Endothelial cell of umbilical vein (primary cell): ENCODE results near the gene NIN. TPM values are rescaled to one million over a fixed set of nuclear protein-coding genes. Genes with fewer than 3 reads are reported as not detected.

Source experiments
- BruUV-seq: library from RNA; stranded (reverse); fragments of 400-500 nt; replicated peaks from 2 replicates; lab custom pipeline; 2021; lab: Mats Ljungman, UMichigan
- CTCF ChIA-PET: fragments of 300-600, 350-600 bp; sonication (Branson Sonifier 250); formaldehyde crosslinking; loops from one replicate; lab custom pipeline; 2021; ENCODE audit warnings: antibody characterized with exemption, inconsistent platforms; lab: Charles Lee
- POLR2A ChIA-PET: fragments of 300-600, 350-600 bp; sonication (Branson Sonifier 250); formaldehyde crosslinking; loops from one replicate; lab custom pipeline; 2021; ENCODE audit warnings: antibody characterized with exemption, inconsistent platforms; lab: Charles Lee
- DNase-seq: peaks from one replicate; pipeline ENCODE4 v3.0.0-alpha.2; 2011; ENCODE audit warnings: low read depth, low spot score
- FAIRE-seq: peaks from 2 replicates; lab custom pipeline; 2011; peaks lifted over from hg19 to GRCh38; lab: Jason Lieb, UNC
- H2AFZ ChIP-seq: 2 replicates; pipeline ENCODE4 v1.6.0; 2012; ENCODE audit warnings: low read depth, low read length, control low read depth, inconsistent platforms
- H3K27ac ChIP-seq: 2 replicates; pipeline ENCODE4 v1.5.1; 2011; ENCODE audit warnings: low read depth, mild to moderate bottlenecking, control low read depth, low read length, moderate library complexity; ENCODE audit not compliant: insufficient read depth
- H3K27me3 ChIP-seq, 2 experiments: 2 replicates each; pipeline versions ENCODE4 v1.6.0 to v1.6.1; 2011; ENCODE audit warnings: low read length in 2 of 2, mixed read lengths in 1 of 2; ENCODE audit not compliant: control insufficient read depth in 2 of 2, insufficient read depth in 2 of 2
- H3K36me3 ChIP-seq, 2 experiments: 2 replicates in 1 of 2; 3 replicates in 1 of 2; pipeline ENCODE4 v1.5.1; 2011; ENCODE audit warnings: low read length in 2 of 2, mild to moderate bottlenecking in 1 of 2, moderate library complexity in 1 of 2; ENCODE audit not compliant: control insufficient read depth in 2 of 2, insufficient read depth in 2 of 2; ENCODE audit errors: extremely low read depth in 1 of 2
- H3K4me1 ChIP-seq: 3 replicates; pipeline ENCODE4 v1.5.1; 2011; ENCODE audit warnings: mild to moderate bottlenecking, low read length; ENCODE audit not compliant: control insufficient read depth, insufficient read depth; ENCODE audit errors: extremely low read depth
- H3K4me2 ChIP-seq: 2 replicates; pipeline ENCODE4 v1.6.1; 2011; ENCODE audit warnings: low read length, control low read depth, mixed read lengths; ENCODE audit not compliant: insufficient read depth
- H3K4me3 ChIP-seq, 3 experiments: fragments of 200-600 bp in 1 of 3; sonication (generic), shearing (Covaris generic) in 1 of 3; replicated peaks in 1 of 3; 2 replicates each; pipeline ENCODE4 v1.5.1; 2011 to 2016; ENCODE audit warnings: control low read depth in 3 of 3, low read length in 3 of 3, mild to moderate bottlenecking in 2 of 3, inconsistent platforms in 1 of 3, low read depth in 1 of 3, moderate library complexity in 1 of 3; ENCODE audit not compliant: insufficient read depth in 1 of 3
- H3K79me2 ChIP-seq: 2 replicates; pipeline ENCODE4 v1.6.0; 2012; ENCODE audit warnings: low read length, inconsistent platforms; ENCODE audit not compliant: control insufficient read depth, insufficient read depth
- H3K9ac ChIP-seq: replicated peaks from 2 replicates; pipeline ENCODE3; 2011; ENCODE audit warnings: low read length, control low read depth; ENCODE audit not compliant: insufficient read depth; ENCODE audit errors: extremely low read depth
- H3K9me1 ChIP-seq: replicated peaks from 3 replicates; pipeline ENCODE4 v1.6.0; 2011; ENCODE audit warnings: mild to moderate bottlenecking, low read length; ENCODE audit not compliant: control insufficient read depth, insufficient read depth; ENCODE audit errors: extremely low read depth
- H3K9me3 ChIP-seq: replicated peaks from 2 replicates; pipeline ENCODE4 v1.5.1; 2012; ENCODE audit warnings: low read length, inconsistent platforms; ENCODE audit not compliant: control insufficient read depth, insufficient read depth
- H4K20me1 ChIP-seq: replicated peaks from 2 replicates; pipeline ENCODE3; 2011; ENCODE audit warnings: mild to moderate bottlenecking, low read length; ENCODE audit not compliant: control insufficient read depth, insufficient read depth; ENCODE audit errors: extremely low read depth
- CTCF ChIP-seq, 2 donors: IDR thresholded peaks; 1 replicate in 1 of 2; 2 replicates in 1 of 2; pipeline ENCODE4 v1.5.1; 2011; ENCODE audit warnings: low read length in 2 of 2, mild to moderate bottlenecking in 2 of 2, moderate library complexity in 2 of 2, control low read depth in 1 of 2, inconsistent platforms in 1 of 2, low read depth in 1 of 2; ENCODE audit not compliant: insufficient read depth in 1 of 2; ENCODE audit errors: extremely low read depth in 1 of 2
- EZH2 ChIP-seq: IDR thresholded peaks from 2 replicates; pipeline ENCODE4 v1.6.1; 2012; ENCODE audit warnings: borderline replicate concordance, low read depth, mild to moderate bottlenecking, moderate library complexity, low read length, inconsistent platforms; ENCODE audit not compliant: severe bottlenecking
- FOS ChIP-seq: IDR thresholded peaks from 2 replicates; pipeline ENCODE4 v1.6.1; 2011; ENCODE audit warnings: mild to moderate bottlenecking, low read length, moderate library complexity, borderline replicate concordance; ENCODE audit not compliant: insufficient read depth
- GATA2 ChIP-seq: IDR thresholded peaks from 2 replicates; pipeline ENCODE4 v1.7.0; 2011; ENCODE audit warnings: low read depth, mild to moderate bottlenecking, moderate library complexity, mixed read lengths, low read length; ENCODE audit not compliant: insufficient read length, insufficient read depth
- JUN ChIP-seq: IDR thresholded peaks from 2 replicates; pipeline ENCODE4 v1.6.1; 2011; ENCODE audit warnings: borderline replicate concordance, low read depth; ENCODE audit not compliant: insufficient read length, insufficient read depth
- MYC ChIP-seq: IDR thresholded peaks from one replicate; pipeline ENCODE4 v1.6.1; 2011; ENCODE audit warnings: mild to moderate bottlenecking, low read depth, low read length
- POLR2A ChIP-seq: IDR thresholded peaks from 2 replicates; pipeline ENCODE4 v1.6.1; 2012; ENCODE audit warnings: low read depth, mild to moderate bottlenecking, control low read depth, low read length
- POLR2AphosphoS5 ChIP-seq: IDR thresholded peaks from 2 replicates; pipeline ENCODE4 v1.6.1; 2012; ENCODE audit warnings: low read depth, mild to moderate bottlenecking, control low read depth, low read length, moderate library complexity; ENCODE audit not compliant: insufficient read depth
- dilution Hi-C: fragments of 300-500 bp; cut with MboI; formaldehyde crosslinking; loops from one replicate; pipeline ENCODE4 v1.15.0; 2019; ENCODE audit warnings: low sequenced_read_pairs; ENCODE audit not compliant: extremely low pct_ligation_motif_present
- intact Hi-C: fragments of 100-400 bp; cut with micrococcal nuclease; formaldehyde crosslinking; loops from one replicate; pipeline ENCODE4 v1.10.0; 2022
- polyA plus RNA-seq, 4 experiments: library from polyadenylated mRNA; depleted of rRNA in 3 of 4; stranded (reverse) in 3 of 4; unstranded in 1 of 4; fragments of >200 nt; gene quantifications; 2 replicates each; pipeline versions ENCODE4 v1.2.1 to v1.2.3, GENCODE V29; 2011 to 2012; ENCODE audit warnings: missing spikeins in 1 of 4
- total RNA-seq: library from RNA; stranded (reverse); gene quantifications from 2 replicates; pipeline ENCODE4 v1.2.3, GENCODE V29; 2021
- TF ChIP-seq, protein P1 (sequence below): IDR thresholded peaks from 2 replicates; pipeline ENCODE4 v1.6.1; 2011; ENCODE audit not compliant: insufficient read depth, insufficient read length

The NIN gene
- total and polyA plus RNA-seq, 2 donors (not counting 3 experiments of a cell fraction or from before 2014, with no cell fraction given), result 7.1 to 76.3 TPM

DNA sequence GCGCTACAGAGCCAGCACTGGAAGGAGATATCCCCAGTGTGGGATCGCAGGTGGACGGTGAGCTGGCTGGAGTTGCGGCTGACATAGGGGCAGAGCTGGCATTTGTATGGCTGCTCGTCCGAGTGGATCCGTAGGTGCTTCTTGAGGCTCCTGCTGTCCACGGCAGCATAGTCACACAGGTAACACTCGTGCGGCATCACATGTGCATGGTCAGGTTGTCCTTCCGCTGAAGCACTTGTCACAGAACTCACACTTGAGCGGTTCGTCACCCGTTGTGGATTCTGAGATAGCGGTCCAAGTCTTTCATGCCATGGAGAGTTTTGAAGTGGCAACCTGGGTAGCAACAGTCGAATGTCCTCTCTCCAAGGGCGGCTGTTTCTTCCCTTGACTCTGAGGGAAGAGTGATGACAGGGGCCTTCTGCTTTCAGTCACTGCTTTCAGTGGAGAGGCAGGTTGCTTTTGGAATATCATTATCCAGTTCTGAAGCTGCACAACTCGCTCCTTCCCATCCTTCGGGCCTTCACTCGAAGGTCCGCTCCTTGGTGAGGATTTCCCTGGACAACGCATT, 125.9 kb downstream of the NIN start:
- TF ChIP-seq POLR2AphosphoS5 (no peak), GATA2 (no peak), CTCF (IDR thresholded peaks at IDR 0.05; ENCODE audit: extremely low read depth in 1 of 2, insufficient read depth in 1 of 2, low read depth in 1 of 2, low read length in 2 of 2) (no peak), FOS (no peak), JUN (no peak), EZH2 (no peak), POLR2A (no peak), MYC (no peak)
- TF ChIP-seq, protein P1, sequence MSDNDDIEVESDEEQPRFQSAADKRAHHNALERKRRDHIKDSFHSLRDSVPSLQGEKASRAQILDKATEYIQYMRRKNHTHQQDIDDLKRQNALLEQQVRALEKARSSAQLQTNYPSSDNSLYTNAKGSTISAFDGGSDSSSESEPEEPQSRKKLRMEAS, result no peak
- POLR2A ChIA-PET, result no interaction called here
- Histone ChIP-seq H3K79me2 (no peaks in the 10 kb centered on the region), H4K20me1 (no peaks in the 10 kb centered on the region), H3K27ac (no peak overlapping the region), H3K9ac (no peak overlapping the region), H3K9me1 (no peaks in the 10 kb centered on the region), H3K27me3 (peaks cover 2 to 7% of the 10 kb centered on the region in 2 experiments), H3K4me2 (no peak overlapping the region), H2AFZ (no peak overlapping the region), H3K4me3 (no peak overlapping the region), H3K36me3 (no peaks in the 10 kb centered on the region), H3K9me3 (no peaks in the 10 kb centered on the region), H3K4me1 (no peaks in the 10 kb centered on the region)
- intact Hi-C loops (no loop called here), dilution Hi-C loops (loop anchor here (25.0 kb wide), 1 partner anchor 143 kb away; the partner anchor contains the start of gene ATL1)
- CTCF ChIA-PET, result interaction anchor here (2.5 kb wide), 1 partner anchor 9 kb away, joined by 11 read pairs; no protein-coding TSS in a partner anchor
- DNase-seq (no peak), FAIRE-seq (no peak)
- no TSS peak for BruUV-seq
